GM19099 (cell line): ENCODE results near the gene FAM78A.

Experiments used
- POLR2A ChIP-seq: IDR thresholded peaks from 3 replicates; pipeline ENCODE4 v1.6.1; 2011; ENCODE audit warnings: low read depth; ENCODE audit not compliant: insufficient read length; ENCODE audit errors: extremely low read depth

The FAM78A gene

DNA sequence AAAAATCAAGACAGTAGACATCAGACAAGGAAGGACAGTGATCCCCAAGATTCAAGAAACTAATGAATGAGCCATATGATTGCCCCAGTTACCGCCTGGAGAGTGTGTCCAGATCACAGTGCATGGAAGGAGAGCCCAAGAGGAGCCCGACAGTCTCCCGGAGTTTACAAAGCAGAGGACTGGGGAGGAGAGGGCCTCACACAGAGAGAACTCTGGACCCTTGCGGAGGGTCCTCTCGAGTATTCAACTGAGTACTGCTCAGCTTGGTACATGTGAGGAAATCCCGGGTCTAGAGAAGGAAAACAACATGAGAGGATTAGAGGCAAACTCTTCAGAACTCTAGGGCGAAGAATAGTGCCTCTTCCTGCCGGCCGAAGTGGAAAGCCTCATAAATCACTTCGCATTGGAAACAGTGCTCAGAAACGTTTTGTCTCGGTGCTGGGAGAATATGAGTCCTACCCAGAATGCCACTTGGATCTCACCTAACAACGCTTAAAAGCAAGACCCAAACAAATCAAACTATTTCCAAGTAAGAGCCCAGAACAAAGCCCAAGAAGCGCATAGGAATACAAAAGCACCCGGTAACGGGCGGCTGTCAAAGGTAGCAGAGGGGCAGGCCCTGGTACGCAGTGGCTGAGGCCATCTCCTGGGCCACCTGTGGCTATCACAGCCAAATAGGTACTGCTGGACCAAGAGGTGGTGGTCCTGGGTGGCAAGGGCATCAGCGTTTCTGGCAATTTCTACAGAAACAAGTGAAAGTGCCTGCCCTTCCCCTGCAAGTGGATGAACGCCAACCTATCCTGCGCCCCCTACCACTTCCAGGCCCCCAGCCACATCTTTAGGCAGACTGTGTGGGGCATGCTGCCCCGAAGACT is 36.0 kb downstream of the FAM78A start:
- TF ChIP-seq POLR2A: no peak

DNA sequence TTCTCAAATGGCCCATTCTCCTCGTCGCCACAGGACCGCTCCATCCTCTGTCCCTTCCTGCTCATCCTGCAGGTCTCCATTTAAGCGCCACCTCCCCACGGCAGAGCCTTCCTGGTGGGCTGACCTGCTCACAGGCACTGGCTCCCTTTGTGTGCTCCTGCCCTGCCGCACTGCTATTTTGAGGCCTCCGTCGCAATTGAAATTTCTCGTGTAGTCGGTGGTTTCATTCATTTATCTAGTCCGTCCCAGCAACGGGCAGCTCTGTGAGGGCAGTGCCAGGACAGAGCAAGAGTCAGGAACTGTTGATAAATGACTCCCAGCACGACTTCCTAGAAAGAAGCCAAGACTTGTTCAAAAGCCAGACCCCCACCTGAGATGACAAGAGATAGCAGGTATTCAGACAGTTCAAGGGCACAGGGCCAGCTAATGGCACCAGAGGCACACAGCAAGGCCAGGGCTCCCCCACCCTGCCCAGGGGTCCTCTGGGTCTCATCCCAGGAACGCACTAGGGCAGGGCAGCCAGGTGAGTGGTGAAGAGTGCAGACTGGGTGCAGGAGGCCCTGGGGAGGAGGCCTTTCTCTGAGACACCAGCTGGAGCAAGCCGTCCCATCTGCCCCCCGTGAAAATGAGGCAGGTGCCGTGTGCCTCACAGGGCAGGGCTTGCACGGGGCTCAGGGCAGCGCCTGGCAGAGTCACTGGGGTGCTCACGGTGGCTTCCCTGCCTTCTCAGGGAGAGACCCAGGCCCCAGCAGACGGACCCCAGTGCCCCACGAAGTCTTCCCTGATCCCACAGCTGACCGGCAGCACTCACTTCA is 36.9 kb downstream of the FAM78A start:
- TF ChIP-seq POLR2A: no peak

DNA sequence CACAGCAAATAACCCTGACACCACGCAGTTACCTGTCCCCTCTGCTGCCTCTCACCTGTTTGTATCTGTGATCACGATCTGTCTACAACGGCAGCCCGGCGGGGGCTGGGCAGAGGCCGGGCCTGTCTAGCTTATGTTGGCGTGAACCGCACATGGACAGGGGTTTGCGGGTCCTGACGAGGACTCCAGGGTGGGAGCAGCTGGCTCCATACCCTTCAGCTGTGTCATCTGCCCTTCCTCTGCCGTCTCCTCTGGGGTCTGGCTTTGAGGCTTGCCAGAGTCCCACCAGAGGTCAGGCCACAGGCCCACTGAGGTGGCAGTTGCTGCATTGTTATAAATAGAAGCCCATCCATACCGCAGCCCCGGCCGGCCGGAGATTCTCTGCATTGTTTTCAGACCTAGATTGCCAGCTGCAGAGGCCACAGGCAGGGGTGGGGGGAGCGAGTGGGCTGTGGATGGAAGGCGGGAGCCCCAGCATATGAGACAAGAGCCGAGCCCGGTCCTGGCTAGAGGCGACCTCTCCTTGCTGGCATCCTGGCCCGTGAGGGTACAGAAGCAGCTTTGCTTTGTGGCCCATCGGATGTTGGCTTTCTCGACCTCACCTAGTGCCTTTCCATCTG is 37.8 kb downstream of the FAM78A start:
- no peak for TF ChIP-seq POLR2A

DNA sequence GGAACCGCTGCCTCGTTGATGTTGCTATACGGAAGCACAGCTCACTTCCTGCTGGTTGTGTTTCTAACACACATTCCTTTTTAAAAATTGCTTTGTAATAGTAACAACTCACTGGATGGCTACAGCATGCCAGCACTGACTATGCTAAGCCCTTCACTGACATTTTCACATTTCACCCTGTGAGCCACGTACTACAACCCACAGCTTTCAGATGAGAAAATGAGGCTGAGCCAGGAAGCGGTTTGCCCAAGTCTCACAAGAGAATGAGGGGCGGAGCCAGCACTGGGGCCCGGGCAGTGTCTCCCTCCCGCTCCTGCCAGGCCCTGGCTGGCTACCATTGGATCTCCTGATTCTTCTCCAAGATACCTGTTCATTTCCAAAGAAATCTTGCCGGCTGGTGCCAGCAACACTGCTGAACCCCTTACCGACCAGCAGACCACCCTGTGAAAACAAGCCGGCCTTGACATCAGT is 38.3 kb downstream of the FAM78A start:
- TF ChIP-seq POLR2A: peak; percentile 75

DNA sequence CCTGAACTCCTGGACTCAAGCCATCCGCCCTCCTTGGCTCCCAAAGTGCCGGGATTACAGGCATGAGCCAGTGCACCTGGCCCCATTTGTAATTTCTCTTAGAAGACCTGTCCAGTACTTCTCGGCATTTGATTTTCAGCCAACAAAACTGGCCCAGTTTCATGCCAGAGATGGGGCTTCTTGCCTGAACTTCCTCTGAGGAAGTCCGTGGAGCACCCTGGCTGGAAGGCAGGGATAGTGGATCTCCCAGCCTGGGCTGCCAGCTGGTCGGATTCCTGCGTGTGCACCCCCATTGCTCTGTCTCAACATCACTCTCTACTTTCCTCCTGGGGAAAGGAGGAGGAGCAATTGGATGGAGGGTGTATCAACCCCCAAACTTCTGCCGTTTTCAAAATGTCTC is 39.0 kb downstream of the FAM78A start:
- no peak for TF ChIP-seq POLR2A

DNA sequence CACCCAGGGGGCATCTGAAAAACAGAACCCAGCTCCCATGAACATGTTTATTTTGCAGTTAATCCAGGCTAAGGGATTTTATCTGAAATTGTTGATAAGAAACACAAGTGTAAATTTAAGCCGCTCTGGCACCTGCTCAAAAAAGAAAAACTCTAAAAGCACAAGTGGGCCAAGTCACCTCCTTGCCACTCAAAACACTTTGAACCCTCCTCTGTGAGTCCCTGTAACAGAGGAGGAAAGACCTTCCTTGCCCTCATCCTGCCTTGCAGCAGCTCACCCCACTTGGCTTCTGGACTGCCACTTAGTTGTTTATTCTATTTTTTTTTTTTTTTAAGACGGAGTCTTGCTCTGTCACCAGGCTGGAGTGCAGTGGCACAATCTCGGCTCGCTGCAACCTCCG is 39.5 kb downstream of the FAM78A start:
- TF ChIP-seq POLR2A: no peak

DNA sequence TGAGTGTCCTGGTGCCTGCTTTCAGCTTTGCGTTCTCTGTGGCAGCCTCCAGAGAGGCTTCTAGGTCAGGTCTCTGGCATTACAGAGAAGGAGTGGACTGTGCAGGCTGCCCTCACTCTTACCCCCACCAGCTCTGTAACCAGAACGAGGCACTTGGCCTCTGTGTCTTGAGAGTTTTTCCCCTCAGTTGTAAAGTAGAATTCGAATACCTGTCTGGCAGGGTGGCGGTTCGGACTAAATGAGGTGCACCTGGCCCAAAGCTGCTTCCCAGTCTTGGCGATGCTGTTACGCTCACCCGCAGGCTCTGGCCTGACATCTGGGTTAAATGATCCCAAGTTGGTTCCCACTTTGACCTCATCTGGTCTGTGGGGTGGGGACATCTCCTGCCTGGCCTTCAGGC is 40.1 kb downstream of the FAM78A start:
- no peak for TF ChIP-seq POLR2A

DNA sequence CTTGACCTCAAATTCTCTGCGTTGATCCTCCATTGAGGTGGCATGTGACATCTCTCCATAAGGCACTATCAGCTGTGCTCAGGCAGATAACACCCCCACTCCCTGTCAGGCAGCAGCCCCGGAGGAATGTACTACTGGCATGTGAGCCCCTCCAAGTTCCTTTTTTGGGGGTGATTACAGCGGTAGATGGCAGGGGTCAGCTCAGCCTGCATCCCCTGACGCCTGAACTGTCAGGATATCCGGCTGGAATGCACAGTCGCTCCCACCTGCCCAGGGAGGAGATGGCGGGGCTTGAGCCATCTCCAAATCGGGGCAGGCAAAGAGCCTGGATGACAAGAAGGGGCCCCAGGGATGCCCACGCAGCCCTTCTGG is 40.8 kb downstream of the FAM78A start:
- no peak for TF ChIP-seq POLR2A

DNA sequence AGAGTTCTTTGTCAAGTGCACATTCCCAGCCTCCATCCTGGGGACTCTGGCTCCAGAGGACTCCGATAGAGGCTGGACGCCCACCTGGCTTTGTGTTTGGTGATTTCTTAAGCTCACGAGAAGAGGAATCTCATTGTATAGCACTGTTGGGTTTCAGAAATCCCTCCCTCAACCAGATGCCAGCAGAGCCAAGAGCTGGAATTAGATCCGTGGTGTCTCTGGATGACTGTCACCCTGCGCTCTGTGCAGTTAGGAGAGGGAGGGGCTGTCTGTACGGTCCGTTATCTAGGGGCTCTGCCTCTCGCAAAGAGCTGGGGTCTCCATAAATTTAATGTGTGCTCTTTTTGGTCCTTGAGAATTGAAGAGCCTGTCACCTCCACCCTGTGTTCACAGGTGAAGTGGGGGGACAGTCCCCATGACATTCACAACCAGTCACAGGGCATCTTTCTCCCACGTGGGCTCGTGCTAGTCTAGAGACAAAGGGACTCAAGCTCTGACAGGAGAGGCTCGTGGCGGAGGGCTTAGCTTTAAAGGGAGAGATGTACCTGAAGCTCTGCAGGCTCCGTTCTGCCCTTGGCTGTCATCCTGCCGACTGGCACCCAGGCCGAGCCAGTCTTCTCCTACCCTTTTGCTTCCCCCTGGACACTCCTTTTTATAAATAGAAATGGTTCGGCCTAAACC is 41.4 kb downstream of the FAM78A start:
- TF ChIP-seq POLR2A: no peak

DNA sequence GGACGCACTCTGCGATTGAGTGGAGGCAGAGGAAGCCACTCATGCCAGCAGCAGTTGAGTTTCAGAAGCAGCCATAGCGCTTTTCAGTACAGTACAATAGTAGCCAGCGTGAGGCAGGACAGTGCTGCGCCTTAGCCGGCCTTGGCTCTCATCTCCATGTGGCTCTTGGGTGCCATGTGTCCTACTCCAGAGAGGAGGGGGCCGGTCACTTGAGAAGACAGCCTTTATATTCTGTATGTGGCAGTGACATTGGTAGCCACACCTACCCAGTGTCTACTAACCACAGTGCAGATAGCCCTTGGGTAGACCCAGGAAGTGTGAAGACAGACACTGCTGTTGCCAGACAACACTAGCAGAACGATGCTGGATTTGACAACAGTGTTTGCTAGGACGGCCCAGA is 42.3 kb downstream of the FAM78A start:
- TF ChIP-seq POLR2A: no peak

DNA sequence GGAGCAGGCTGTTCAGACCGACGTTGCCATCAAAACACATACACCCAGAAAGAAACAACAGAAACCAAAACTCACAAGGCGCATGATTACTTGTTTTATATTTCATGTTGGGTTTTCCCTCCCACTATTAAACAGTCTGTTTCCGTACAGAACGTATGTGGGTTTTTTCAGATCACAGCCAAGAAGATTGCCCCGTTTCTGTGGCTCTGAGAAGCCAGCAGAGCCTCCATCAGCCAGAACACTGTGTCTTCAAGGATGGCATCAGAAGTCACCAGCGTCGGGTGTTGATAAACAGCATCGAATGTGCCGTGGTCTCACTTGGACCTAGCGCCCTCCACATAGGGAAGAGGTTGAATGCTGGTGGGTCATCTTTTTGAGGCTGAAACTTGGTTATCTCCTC is 42.8 kb downstream of the FAM78A start:
- TF ChIP-seq POLR2A: no peak

DNA sequence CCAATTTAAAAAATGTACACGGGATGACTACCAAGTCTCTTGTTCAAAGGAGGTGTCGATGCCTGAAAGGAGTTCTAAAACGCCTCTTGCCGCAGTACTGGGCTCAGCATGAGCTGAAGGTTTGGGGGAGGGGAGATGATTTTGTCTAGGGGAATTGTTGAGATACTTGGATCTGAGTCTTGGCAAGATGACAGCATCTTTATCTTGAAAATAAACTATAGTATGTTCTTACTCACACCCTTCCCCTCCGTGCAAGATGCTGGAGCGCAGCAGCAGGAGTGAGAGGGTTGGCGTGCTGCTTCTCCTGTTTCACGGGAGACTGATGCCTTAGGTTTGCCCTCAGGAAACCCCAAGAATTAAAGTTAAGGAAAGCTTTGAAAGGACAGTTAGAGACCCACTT is 47.3 kb downstream of the FAM78A start:
- no peak for TF ChIP-seq POLR2A

DNA sequence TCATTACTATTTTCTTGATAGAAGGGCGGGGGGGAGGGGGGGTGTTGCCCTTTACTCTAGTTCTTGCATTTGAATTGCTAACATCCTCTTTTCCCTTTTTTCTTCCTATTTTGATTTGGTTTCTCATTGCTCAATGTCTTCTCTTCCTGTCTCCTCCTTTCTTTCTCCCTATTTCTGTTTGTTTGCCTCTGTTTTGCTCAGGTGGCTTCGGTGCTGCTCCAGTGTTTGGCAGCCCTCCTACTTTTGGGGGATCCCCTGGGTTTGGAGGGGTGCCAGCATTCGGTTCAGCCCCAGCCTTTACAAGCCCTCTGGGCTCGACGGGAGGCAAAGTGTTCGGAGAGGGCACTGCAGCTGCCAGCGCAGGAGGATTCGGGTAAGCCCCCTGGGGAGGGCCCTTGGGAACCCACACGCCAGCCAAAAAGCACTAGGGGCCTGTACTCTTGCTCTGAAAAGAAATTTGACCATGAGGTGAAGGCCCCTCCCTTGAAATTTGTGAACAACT is 48.3 kb downstream of the FAM78A start:
- TF ChIP-seq POLR2A: no peak

DNA sequence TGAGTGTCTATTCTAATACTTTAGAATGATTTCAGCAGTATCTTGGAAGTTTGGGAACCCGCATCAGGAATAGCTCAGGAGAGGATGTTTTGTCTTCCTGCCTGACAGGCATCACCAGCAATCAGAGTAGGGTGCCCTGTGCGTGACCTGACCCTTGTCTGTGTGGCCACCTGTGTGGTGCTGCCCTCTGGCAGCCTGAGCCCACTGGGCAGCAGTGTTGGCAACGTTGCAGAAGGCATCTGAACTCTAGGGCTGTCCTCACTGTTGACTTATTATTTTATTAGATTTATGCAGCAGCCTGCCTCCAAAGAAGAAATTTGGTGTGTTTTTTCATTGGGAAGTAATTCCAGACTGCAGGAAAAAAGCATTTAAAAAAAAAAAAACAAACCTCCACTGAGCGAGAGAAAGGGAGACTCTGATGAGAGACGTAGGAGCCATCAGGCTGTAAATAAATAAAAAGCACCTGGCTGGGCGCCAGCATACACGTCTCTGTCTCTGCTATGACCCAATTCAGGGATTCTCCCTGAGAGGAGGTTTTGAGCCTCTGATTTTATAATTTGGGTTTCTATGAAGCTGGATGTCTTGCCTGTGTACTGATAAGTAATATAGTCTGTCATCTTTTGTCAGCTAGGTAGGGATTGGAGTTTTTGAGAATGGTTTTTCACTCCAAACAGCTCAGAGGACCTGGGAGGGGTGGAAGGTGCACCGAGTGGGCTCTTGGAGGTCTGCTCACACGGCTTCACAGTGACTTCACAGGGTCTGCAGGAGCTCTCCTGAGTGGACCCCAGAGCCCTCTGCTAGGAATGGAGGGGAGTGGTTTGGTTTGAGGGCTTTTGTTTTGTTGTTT is 49.0 kb downstream of the FAM78A start:
- TF ChIP-seq POLR2A: no peak
